HFFc6 (cell line): Measurements from ENCODE around the gene FTCD. TPM values are rescaled to one million over a fixed set of nuclear protein-coding genes. Genes with fewer than 3 reads are reported as not detected.

Experiments
- DNase-seq: peaks from one replicate; pipeline ENCODE4 v3.0.0-alpha.2; 2018
- H3K27ac Mint-ChIP-seq: 2 replicates; pipeline ENCODE4 v1.8.0; 2020; ENCODE audit warnings: mild to moderate bottlenecking, mixed read lengths
- H3K27me3 Mint-ChIP-seq: 2 replicates; pipeline ENCODE4 v1.8.0; 2021; ENCODE audit warnings: mild to moderate bottlenecking, moderate library complexity, mixed read lengths; ENCODE audit not compliant: insufficient read depth
- H3K36me3 Mint-ChIP-seq: 2 replicates; pipeline ENCODE4 v1.8.0; 2021; ENCODE audit warnings: low read depth, mixed read lengths
- H3K4me1 Mint-ChIP-seq: 2 replicates; pipeline ENCODE4 v1.8.0; 2020; ENCODE audit warnings: low read depth, mixed read lengths
- H3K4me3 Mint-ChIP-seq: 2 replicates; pipeline ENCODE4 v1.8.0; 2020; ENCODE audit warnings: mild to moderate bottlenecking, moderate library complexity, mixed read lengths
- H3K9me3 Mint-ChIP-seq: 2 replicates; pipeline ENCODE4 v1.8.0; 2020; ENCODE audit warnings: mild to moderate bottlenecking, mixed read lengths
- total RNA-seq, 6 experiments: library from RNA; stranded (reverse); fragmentation: NEBNext Ultra II Directional; extraction: Animal tissue kit (Norgen Biotek cat#: 25700); gene quantifications; 2 replicates in 1 of 6; 3 replicates in 5 of 6; pipeline ENCODE4 v1.2.3, GENCODE V29; 2021
- TF ChIP-seq, protein P1 (sequence below): fragments of 200-600 bp; sonication (generic); IDR thresholded peaks from 2 replicates; pipeline ENCODE4 v1.5.0; 2021; ENCODE audit warnings: antibody characterized with exemption, mild to moderate bottlenecking

The FTCD gene
- total RNA-seq, 6 experiments from 2014 or later, result 0.12 to 1.2 (median 0.17) TPM; not detected in 1

DNA sequence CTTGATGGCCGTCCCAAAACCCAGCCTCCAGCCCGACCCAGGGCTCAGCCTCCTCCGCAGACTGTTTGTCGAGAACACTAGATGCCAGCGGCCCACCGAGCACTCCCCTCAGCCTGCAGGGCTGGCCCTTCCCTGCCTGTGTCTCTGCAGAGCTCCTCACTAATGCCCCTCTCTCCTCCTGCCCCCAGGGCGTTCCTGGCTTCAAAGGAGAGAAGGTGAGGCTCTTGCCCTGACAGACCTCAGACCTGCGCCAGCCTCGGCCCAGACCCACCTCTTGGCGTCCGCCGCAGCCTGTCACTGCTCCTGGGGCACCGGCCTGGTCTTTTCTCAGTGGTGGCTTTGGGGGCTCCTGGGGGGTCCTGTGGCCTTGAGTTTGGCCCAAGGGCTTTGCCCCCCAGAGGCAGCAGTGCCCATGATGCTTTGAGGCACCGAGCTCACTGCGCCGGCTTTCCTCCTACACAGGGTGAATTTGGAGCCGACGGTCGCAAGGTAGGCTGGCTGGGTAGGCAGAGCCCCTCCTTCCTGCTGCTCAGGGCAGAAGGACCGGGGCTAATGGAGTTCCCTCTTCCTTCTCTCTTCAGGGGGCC, 39.1 kb downstream of the FTCD start:
- Mint-ChIP-seq H3K9me3 (no peaks in the 10 kb centered on the region), H3K27ac (no peak overlapping the region), H3K4me1 (peaks cover 6% of the 10 kb centered on the region), H3K36me3 (peaks cover 23% of the 10 kb centered on the region), H3K4me3 (no peak overlapping the region), H3K27me3 (peaks cover 2% of the 10 kb centered on the region; the same call in 1 of the 2 replicates)
- TF ChIP-seq, protein P1, sequence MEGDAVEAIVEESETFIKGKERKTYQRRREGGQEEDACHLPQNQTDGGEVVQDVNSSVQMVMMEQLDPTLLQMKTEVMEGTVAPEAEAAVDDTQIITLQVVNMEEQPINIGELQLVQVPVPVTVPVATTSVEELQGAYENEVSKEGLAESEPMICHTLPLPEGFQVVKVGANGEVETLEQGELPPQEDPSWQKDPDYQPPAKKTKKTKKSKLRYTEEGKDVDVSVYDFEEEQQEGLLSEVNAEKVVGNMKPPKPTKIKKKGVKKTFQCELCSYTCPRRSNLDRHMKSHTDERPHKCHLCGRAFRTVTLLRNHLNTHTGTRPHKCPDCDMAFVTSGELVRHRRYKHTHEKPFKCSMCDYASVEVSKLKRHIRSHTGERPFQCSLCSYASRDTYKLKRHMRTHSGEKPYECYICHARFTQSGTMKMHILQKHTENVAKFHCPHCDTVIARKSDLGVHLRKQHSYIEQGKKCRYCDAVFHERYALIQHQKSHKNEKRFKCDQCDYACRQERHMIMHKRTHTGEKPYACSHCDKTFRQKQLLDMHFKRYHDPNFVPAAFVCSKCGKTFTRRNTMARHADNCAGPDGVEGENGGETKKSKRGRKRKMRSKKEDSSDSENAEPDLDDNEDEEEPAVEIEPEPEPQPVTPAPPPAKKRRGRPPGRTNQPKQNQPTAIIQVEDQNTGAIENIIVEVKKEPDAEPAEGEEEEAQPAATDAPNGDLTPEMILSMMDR, result no peak
- DNase-seq, result no peak

DNA sequence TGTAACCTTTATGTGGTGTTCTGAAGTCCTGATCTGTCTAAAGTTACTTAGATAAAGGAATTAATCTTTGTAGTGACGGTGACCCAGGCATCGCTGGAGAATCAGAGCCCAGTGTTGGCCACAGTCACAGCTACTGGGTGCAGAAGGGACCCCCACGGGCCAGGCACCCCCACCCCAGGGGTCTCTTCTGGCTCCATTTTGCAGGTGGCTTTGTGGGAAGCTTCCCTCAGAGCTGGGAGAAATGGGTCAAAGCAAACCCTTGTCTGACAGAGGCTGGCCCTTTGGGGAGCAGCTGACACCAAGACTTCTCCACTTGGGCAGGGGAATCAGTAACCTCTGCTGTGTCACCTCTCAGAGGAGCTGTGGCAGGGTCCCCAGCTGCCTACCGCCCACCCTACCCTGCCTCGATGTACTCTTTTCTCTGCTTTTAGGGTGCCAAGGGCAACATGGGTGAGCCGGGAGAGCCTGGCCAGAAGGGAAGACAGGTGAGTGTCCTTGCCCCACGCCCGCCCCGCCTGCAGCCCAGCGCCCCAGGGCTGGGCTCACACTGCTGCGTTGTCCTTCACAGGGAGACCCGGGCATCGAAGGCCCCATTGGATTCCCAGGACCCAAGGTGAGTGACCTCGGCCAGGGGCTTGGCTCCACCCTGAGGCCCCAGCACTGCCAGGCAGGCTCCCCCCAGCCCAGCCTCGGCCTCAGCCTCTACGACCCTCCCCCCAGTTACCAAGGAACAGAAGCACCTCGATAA, 39.8 kb downstream of the FTCD start:
- no peak for DNase-seq
- TF ChIP-seq, protein P1, result no peak
- H3K27me3 Mint-ChIP-seq, result peaks cover 2% of the 10 kb centered on the region; the same call in 1 of the 2 replicates
- H3K4me3 Mint-ChIP-seq, result no peak overlapping the region
- H3K4me1 Mint-ChIP-seq, result peaks cover 6% of the 10 kb centered on the region
- no peaks in the 10 kb centered on the region for H3K9me3 Mint-ChIP-seq
- H3K27ac Mint-ChIP-seq, result no peak overlapping the region
- peaks cover 23% of the 10 kb centered on the region for H3K36me3 Mint-ChIP-seq

DNA sequence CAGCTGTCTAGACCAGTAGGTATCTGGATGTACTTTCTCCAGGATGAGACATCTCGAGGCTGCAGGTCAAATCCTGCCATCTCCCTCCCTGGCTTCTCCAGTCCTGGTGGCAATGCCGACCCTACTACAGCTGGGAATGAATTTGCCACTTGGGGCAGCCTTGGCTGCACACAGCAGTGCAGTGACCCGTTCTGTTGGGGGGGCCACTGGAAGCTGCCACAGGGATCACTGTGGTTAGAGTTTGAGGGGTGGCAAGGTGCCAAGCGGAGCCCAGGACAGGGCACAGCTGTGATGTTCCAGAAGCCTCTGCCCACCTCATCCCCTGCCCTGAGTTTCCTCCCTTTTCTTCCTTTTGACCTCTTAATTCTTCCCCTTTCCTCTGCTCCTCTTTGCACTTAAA, 40.4 kb downstream of the FTCD start:
- no peak for DNase-seq
- TF ChIP-seq, protein P1, result no peak
- peaks cover 6% of the 10 kb centered on the region for H3K4me1 Mint-ChIP-seq
- H3K36me3 Mint-ChIP-seq, result peaks cover 23% of the 10 kb centered on the region
- peaks cover 2% of the 10 kb centered on the region; the same call in 1 of the 2 replicates for H3K27me3 Mint-ChIP-seq
- H3K9me3 Mint-ChIP-seq, result no peaks in the 10 kb centered on the region
- no peak overlapping the region for H3K4me3 Mint-ChIP-seq
- no peak overlapping the region for H3K27ac Mint-ChIP-seq

DNA sequence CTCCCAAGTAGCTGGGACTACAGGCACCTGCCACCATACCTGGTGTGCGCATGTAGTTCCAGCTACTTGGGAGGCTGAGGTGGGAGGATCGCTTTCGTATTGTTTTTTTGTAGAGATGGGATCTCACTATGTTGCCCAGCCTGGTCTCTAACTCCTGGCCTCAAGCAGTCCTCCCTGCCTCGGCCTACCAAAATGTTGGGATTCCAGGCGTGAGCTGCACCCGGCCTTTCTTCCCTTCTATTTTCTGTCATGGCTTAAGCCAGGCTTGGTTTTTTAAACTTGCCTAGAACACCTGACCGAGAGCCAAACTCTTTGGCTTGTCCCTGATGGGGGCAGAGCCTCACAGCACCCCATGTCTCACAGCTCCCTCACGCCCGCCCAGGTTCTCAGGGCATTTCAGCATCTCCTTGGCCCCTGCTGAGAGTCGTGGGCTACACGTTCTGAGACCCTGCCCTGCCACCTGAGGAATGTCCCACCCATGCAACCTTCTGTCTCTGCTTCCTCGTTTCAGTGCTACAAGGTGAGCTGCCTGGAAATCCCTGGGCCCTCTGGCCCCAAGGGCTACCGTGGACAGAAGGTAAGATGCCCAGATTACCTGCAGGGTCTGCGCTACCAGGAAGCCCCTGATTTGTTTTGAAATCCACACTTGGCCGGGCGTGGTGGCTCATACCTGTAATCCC, 41.7 kb downstream of the FTCD start:
- DNase-seq, result no peak
- TF ChIP-seq, protein P1, result no peak
- Mint-ChIP-seq H3K9me3 (no peaks in the 10 kb centered on the region), H3K4me1 (peaks cover 6% of the 10 kb centered on the region), H3K4me3 (no peak overlapping the region), H3K27me3 (peaks cover 2% of the 10 kb centered on the region; the same call in 1 of the 2 replicates), H3K36me3 (peaks cover 24% of the 10 kb centered on the region), H3K27ac (no peak overlapping the region)

DNA sequence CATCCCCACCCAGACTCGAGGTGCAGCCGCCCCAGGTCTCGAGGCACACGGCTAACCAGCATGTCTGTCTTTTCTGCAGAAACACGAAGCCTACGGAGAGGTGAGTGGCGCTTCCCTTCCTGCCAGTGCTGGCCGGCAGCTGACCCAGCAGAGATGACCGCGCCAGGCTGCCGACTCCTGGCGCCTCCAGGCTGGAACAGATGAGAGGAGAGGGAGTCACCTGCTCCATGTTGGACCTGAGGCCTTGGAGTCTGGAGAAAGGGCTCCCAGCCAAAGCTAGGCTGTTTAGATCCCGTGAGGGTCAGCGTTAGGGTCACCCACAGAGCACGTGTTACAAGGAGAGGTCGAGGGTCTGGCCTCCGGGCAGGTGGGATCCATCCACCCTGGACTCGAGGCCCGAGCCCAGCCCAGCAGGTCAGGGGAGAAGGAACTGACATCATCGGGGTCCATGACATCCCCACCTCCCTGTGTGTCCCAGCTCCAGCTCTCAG, 42.6 kb downstream of the FTCD start:
- no peak overlapping the region for H3K27ac Mint-ChIP-seq
- H3K4me3 Mint-ChIP-seq, result no peak overlapping the region
- DNase-seq, result no peak
- no peaks in the 10 kb centered on the region for H3K9me3 Mint-ChIP-seq
- H3K36me3 Mint-ChIP-seq, result peaks cover 33% of the 10 kb centered on the region
- TF ChIP-seq, protein P1, result no peak
- peaks cover 2% of the 10 kb centered on the region; the same call in 1 of the 2 replicates for H3K27me3 Mint-ChIP-seq
- H3K4me1 Mint-ChIP-seq, result peaks cover 6% of the 10 kb centered on the region
